Nephron (organoid): ENCODE data around the gene HTR2A.

Source experiments
- H3K27ac Mint-ChIP-seq, 3 experiments: 2 replicates each; pipeline ENCODE4 v1.8.0; 2020; ENCODE audit warnings: mixed read lengths in 3 of 3, mild to moderate bottlenecking in 2 of 3, moderate library complexity in 1 of 3
- H3K27me3 Mint-ChIP-seq: 2 replicates; pipeline ENCODE4 v1.8.0; 2021; ENCODE audit warnings: low read depth, mild to moderate bottlenecking, moderate library complexity, mixed read lengths
- H3K36me3 Mint-ChIP-seq: 2 replicates; pipeline ENCODE4 v1.8.0; 2020; ENCODE audit warnings: low read depth, mixed read lengths
- H3K4me1 Mint-ChIP-seq: 2 replicates; pipeline ENCODE4 v1.8.0; 2020; ENCODE audit warnings: mixed read lengths
- H3K4me3 Mint-ChIP-seq, 3 experiments: 2 replicates each; pipeline ENCODE4 v1.8.0; 2020; ENCODE audit warnings: mild to moderate bottlenecking in 3 of 3, mixed read lengths in 3 of 3, moderate library complexity in 2 of 3
- H3K9me3 Mint-ChIP-seq: 2 replicates; pipeline ENCODE4 v1.8.0; 2020; ENCODE audit warnings: mixed read lengths
- CTCF ChIP-seq, 3 experiments: fragments of 200-600 bp; sonication (generic); IDR thresholded peaks; one replicate each; pipeline ENCODE4 v1.5.0; 2021; ENCODE audit warnings: antibody characterized with exemption in 3 of 3; ENCODE audit not compliant: unreplicated experiment in 3 of 3

Gene HTR2A

DNA sequence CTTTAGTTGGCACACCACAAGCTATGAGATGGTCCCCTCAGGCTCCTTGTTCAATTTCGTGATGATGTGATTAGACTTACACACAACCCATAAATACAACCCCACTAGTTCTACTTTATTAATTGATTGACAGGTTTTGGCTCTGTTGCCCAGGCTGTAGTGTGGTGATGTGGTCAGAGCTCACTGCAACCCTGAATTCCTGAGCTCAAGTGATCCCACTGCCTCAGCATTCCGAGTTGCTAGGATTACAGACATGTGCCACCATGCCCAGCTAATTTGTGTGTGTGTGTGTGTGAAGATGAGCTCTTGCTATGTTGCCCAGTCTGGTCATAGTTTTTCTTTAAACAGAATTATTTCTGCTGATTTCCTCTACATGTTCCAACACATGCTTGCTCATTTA lies 17.5 kb upstream of the HTR2A start:
- Mint-ChIP-seq H3K27me3 (no peaks in the 10 kb centered on the region), H3K9me3 (peaks cover 3% of the 10 kb centered on the region), H3K36me3 (no peaks in the 10 kb centered on the region), H3K4me1 (no peaks in the 10 kb centered on the region), H3K4me3 (no peak overlapping the region), H3K27ac (no peak overlapping the region)
- TF ChIP-seq CTCF (IDR thresholded peaks at IDR 0.05; ENCODE audit: unreplicated experiment in 3 of 3), result no peak

GRCh38 chr13:46913757-46914156 lies 16.9 kb upstream of the HTR2A start:
- H3K36me3 Mint-ChIP-seq, result no peaks in the 10 kb centered on the region
- no peak overlapping the region for H3K4me3 Mint-ChIP-seq
- no peak for TF ChIP-seq CTCF (IDR thresholded peaks at IDR 0.05; ENCODE audit: unreplicated experiment in 3 of 3)
- no peaks in the 10 kb centered on the region for H3K27me3 Mint-ChIP-seq
- no peak overlapping the region for H3K27ac Mint-ChIP-seq
- H3K9me3 Mint-ChIP-seq, result peaks cover 3% of the 10 kb centered on the region
- no peaks in the 10 kb centered on the region for H3K4me1 Mint-ChIP-seq

DNA sequence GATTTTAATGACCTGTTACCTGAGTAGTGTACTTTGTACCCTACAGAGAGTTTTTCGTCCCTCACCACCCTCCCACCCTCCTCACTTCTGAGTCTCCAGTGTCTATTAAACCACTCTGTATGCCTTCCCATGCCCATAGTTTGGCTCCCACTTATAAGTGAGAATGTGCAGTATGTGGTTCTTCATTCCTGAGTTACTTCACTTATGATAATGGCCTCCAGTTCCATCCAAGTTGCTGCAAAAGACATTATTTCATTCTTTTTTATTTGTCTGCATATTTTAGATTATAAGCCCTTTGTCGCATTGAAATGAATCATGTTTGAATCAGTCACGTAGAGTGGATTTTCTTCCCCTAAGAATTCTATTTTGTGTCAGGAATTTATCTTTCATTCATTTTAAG lies 12.2 kb upstream of the HTR2A start:
- H3K27me3 Mint-ChIP-seq, result no peaks in the 10 kb centered on the region
- H3K36me3 Mint-ChIP-seq, result no peaks in the 10 kb centered on the region
- TF ChIP-seq CTCF (IDR thresholded peaks at IDR 0.05; ENCODE audit: unreplicated experiment in 3 of 3), result no peak
- H3K27ac Mint-ChIP-seq, result no peak overlapping the region
- H3K4me1 Mint-ChIP-seq, result no peaks in the 10 kb centered on the region
- no peak overlapping the region for H3K4me3 Mint-ChIP-seq
- peaks cover 3% of the 10 kb centered on the region for H3K9me3 Mint-ChIP-seq

- Mint-ChIP-seq H3K9me3 (peaks cover 3% of the 10 kb centered on the region), H3K4me3 (no peak overlapping the region), H3K27ac (no peak overlapping the region), H3K36me3 (no peaks in the 10 kb centered on the region), H3K4me1 (no peaks in the 10 kb centered on the region), H3K27me3 (no peaks in the 10 kb centered on the region)
- TF ChIP-seq CTCF (IDR thresholded peaks at IDR 0.05; ENCODE audit: unreplicated experiment in 3 of 3), result no peak
These were observed 11.6 kb upstream of the HTR2A start for GRCh38 chr13:46908501-46908900.

DNA sequence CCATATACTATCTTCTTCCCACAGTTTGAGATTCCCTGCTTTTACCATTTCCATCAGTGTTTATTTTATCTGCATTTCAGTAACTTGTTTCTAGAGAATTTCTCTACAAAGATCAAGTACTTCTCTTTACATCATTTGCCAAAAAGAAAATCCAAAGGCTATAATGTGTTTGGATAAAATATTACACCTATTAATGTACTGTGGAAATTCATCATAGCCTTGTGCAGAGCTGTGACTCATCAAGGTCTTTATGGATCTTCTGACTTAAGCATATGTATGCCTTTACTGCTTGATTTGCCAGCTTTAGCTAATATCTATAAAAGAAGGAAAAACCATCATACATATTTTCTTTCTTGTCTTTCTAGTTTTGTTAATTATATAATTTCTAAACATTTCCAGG lies 9.6 kb upstream of the HTR2A start:
- no peak for TF ChIP-seq CTCF (IDR thresholded peaks at IDR 0.05; ENCODE audit: unreplicated experiment in 3 of 3)
- Mint-ChIP-seq H3K27ac (no peak overlapping the region), H3K36me3 (no peaks in the 10 kb centered on the region), H3K4me1 (no peaks in the 10 kb centered on the region), H3K4me3 (no peak overlapping the region), H3K9me3 (no peaks in the 10 kb centered on the region), H3K27me3 (no peaks in the 10 kb centered on the region)

GRCh38 chr13:46905249-46905648 lies 8.4 kb upstream of the HTR2A start:
- no peaks in the 10 kb centered on the region for H3K27me3 Mint-ChIP-seq
- no peaks in the 10 kb centered on the region for H3K36me3 Mint-ChIP-seq
- peaks cover under 1% of the 10 kb centered on the region for H3K4me1 Mint-ChIP-seq
- no peak overlapping the region for H3K4me3 Mint-ChIP-seq
- TF ChIP-seq CTCF (IDR thresholded peaks at IDR 0.05; ENCODE audit: unreplicated experiment in 3 of 3), result no peak
- no peak overlapping the region for H3K27ac Mint-ChIP-seq
- no peaks in the 10 kb centered on the region for H3K9me3 Mint-ChIP-seq
